Activated CD4-positive, alpha-beta T cell treated with anti-CD3 and anti-CD28 coated beads for 4 hours (primary cell): ENCODE data around the gene CIB4.

Experiments used
- DNase-seq, 2 donors: peaks; one replicate each; pipeline ENCODE4 v3.0.0-alpha.2; 2020

The CIB4 gene

DNA sequence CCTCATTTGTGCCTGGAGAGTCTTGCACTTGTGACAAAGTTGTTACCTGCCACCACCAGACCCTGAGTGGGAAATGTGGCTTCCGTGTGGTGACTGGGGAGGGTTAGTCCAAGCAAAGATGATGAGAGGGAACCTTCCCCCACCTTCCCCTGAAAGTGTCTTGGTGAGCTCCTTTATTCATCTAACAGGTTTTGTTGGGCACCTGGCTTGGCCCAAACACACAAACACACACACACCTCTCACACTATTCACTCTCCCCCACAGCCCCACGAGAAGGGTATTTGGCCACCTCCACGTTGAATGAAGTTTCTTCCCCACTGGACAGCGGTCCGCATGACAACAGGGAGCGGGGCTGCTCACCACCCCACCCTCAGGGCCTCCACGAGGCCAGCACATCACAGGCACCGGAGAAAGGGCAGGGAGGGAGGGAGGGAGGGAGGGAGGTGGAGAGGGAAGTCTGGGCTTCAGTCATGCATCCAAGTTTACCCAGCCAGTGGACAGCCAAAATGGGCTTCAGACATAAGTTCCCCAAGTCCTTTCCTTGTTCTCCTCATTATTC, 1.4 kb downstream of the CIB4 start:
- DNase-seq = no peak

- no peak for DNase-seq
Measured at GRCh38 chr2:26637811-26638310, 3.3 kb downstream of the CIB4 start.

DNA sequence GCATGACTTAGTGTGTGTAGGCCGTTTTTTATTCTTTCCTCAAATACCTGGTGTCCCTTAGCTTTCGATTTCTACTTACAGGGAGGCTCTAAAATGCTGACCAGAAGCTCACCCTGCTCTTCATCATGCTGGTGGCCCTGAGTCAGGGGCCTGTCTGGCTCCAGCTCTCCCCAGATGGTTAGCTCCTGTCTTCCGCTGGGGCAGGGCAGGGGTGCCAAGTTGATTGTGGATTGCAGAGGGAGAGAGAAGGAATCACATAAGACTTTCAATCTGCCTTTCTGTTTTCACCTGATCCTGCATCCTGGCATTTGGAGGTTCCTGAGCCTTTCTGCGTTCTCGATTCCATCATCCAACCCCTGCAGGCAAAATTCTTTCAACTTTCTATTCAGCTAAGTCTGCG, 4.2 kb downstream of the CIB4 start:
- DNase-seq = no peak

DNA sequence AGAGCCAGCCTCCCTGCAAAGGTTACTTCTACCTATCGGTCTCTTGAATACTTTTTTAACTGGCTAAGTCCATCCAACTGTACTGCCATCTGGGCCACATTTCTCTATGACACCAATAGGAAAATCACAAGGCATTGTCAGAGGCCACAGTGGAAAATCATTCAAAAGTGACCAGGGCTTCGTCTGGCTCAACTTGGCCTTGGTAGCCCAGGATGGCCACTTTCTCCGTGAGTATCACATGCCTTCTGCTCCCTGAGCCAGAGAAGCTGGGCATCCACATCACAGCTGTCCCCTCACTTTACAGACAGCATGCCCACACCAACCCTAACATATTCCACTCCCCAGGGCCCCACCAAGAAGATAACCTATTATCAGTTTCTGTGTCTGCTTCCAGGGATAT, 5.8 kb downstream of the CIB4 start:
- no peak for DNase-seq

DNA sequence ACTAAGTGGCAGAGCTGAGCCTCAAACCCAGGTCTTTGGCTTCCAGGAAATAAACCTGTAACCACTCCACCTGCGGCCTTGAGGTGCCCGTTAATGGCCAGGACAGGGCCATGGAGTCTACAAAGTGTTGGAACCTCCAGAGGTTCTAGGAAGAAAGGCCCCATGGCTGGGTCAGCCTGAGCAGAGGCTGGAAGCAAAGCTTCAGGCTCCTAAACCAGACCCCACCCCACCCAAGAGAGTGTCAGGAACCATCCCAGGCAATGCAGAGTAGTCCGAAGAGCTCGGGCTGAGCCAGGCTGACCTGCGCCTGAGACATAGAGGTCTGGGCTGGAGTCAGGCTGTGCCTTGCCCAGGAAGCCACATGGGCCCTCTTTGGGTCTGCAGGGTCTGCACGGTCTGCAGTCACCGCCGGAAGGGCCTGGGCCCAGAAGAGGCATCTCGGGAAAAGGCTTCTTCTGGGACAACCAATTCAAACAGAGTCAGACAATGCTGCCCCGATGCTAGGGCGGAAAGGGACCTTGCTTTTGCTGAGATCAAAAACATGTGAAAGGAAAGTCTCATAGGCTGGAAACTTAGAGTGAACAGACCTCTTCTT, 6.4 kb downstream of the CIB4 start:
- DNase-seq = no peak

GRCh38 chr2:26633993-26634595, 7.1 kb downstream of the CIB4 start:
- no peak for DNase-seq

DNA sequence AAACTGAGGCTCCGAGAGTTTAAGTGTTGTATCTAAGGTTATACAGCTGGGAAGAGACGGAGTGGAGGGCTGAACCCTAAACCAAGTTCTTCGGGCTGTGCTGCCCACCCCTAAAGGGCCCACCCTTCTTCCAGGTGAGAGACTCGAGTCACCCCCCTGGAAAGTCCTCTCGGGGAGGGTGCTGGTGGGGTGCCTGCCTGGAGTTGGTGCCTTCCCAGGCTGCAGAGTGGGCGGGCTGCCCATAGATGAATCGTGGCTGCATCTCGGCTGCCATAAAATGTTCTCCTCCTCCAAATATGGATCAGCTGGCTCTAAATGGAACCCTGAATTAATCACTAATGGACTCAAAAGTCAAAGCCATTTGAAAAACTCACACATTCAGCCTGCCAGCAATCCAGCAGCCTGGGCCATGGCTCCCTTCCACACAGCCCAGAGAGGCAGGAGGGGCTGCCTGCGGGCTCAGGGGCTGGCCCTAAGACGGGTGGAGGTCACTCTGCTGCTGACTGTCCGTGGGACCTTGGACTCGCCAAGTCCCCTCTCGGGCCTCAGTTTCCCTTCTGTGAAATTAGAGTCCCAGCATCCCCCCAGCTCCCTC, 7.7 kb downstream of the CIB4 start:
- no peak for DNase-seq

DNA sequence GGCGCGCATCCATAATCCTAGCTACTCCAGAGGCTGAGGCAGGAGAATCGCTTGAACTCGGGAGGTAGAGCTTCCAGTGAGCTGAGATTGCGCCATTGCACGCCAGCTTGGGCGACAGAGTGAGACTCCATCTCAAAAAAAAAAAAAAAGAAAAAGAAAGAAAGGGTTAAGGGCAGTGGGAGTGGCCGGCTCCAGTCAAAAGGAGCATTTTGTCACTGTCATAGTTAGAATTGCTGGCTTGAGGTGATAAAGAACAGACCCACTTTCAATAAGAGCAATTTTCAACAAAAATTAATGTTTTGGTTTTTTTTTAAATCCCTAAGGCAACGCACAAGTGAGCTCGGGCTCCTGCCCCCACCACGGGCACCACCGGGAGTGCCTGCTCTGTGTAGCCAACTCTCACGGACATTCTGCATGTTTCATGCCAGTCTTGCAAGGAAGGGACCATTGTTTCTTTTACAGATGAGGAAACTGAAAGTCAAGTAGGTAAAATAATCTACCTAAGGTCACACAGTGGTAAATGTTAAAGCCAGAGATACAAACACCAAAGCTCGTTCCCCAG, 8.5 kb downstream of the CIB4 start:
- no peak for DNase-seq

GRCh38 chr2:26631401-26632170, 9.6 kb downstream of the CIB4 start:
- DNase-seq = no peak

DNA sequence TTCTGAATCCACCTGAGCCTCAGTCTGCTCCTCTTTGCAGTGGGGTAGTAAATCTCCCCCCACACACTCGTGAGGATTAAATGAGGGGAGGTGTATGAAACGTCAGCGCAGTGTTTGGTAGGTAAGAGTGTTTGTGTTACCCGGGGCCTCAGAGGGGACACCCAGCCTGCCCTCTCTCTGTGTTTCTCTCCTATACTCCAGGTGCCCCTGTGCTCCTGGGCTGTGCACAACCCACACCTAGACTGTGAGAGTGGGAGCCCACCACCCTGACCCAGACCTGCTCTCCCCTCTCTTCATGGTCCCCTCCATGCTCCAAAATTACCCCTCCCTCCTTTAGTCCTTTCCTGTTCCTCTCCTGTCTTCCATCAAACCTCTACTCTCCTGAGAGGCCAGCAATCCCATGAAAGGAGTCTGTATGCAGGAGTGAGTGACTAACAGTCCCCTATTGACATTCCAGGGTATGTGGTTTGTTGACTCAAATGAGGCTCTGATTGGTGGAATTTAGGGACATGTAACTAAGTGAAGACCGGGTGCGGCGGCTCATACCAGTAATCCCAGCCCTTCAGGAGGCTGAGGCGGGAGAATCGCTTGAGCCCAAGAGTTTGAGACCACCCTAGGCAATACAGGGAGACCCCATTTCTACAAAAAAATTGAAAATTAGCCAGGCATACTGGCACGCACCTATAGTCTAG, 10.4 kb downstream of the CIB4 start:
- DNase-seq = no peak

DNA sequence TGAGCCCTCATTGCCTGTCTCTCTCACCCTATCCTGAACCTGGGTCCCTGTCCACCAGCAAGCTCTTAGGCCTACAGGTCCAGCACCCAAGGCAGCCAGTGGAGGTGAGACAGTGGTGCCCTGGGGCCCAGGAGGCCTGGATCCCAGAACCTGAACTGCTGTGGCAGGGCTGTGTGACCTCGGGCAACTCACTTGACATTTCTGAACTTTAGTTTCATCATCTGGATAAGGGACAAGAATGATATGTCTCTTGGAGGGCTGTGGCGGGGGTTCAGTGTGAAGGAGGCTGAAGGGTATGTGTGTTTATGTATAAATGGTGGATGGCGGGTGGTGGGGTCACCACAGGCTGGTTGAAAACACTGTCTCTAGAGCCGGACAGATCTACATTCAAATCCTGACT, 10.9 kb downstream of the CIB4 start:
- DNase-seq = no peak

GRCh38 chr2:26629751-26630150, 11.4 kb downstream of the CIB4 start:
- no peak for DNase-seq

DNA sequence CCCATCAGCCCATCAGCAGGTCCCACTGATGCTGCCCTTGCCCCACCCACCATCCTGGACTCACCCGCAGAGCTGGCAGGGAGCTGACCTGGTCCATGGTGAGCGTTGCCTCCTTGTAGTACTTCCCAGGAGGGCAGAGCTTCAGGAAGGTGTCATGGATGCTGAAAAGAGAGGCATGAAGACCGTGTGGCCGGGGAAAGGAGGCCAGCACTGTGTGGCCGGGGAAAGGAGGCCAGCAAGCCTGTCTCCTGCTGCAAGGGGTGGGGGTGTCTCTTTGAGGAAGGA, 11.9 kb downstream of the CIB4 start:
- no peak for DNase-seq

DNA sequence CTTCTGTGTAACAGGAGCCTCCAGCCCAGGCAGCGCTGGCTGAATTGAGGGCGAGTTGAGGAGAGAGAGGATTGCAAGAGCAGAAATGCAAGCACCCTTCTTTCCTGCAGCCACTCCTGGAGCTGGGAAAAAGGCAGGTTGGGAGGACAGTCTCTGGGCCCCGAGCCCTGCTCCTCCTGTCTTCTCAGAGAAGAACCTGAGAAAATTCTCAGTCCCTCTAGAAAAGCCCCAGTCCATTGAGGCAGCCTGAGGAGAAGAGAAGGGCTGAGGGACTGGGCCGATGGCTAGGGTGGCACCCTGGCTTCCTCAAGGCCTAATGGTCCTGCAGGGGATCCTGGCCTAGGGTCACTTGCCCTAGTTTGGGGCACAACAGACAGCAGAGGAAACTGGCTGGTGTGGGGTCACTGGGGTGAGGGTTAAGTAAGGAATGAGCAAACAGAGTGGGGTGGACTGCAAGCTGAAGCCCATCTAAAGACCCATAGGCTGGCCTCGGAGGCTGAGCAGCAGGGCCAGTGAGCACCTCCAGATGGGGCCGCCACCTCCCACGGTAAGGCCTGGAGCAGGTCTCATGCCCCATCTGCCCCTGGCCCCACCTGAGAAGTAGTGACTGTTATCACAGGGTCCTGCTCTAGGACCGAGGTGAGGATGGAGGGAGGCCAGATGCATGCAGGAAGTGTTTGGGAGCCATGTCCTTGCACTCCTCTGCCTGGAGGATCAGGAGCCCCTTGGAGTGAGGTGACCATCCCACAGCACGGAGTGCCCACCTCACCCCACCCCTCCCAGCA, 12.4 kb downstream of the CIB4 start:
- no peak for DNase-seq

DNA sequence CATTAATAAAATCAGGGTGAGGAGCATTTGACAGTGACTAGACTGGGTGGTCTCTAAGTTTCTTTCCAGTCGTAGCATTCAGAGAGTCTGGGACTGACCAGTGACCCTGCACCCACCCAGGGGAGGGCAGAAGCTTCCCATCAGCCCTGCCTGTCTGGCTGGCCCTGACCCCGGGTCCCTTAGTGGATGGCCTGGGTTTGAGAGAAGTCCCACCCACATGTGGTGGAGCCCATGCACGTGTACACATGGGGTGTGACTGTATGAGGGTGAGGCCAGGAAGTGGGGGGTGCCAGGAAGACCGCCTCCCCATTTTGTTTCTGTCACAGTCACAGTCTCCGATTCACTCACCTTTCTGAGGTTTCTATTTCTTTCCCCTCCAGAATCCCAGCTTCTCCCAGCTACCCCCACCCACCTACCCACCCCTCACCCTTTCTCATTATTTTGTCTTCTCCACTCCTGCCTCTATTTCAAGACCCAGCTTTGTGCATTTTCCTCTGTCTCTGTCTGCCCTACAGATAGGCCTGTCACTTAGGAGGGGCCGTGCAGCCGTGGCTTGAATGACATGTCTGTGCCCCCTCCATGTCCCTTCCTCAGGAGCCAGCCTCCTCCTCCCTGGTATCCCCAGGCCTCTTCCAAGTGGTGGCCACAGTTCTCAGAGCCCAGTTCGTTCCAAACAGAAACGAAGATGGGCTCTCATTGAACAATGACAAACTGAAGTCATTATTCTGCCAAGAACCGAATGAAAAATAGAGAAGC, 13.6 kb downstream of the CIB4 start:
- no peak for DNase-seq

GRCh38 chr2:26626606-26627005, 14.6 kb downstream of the CIB4 start:
- DNase-seq = no peak

DNA sequence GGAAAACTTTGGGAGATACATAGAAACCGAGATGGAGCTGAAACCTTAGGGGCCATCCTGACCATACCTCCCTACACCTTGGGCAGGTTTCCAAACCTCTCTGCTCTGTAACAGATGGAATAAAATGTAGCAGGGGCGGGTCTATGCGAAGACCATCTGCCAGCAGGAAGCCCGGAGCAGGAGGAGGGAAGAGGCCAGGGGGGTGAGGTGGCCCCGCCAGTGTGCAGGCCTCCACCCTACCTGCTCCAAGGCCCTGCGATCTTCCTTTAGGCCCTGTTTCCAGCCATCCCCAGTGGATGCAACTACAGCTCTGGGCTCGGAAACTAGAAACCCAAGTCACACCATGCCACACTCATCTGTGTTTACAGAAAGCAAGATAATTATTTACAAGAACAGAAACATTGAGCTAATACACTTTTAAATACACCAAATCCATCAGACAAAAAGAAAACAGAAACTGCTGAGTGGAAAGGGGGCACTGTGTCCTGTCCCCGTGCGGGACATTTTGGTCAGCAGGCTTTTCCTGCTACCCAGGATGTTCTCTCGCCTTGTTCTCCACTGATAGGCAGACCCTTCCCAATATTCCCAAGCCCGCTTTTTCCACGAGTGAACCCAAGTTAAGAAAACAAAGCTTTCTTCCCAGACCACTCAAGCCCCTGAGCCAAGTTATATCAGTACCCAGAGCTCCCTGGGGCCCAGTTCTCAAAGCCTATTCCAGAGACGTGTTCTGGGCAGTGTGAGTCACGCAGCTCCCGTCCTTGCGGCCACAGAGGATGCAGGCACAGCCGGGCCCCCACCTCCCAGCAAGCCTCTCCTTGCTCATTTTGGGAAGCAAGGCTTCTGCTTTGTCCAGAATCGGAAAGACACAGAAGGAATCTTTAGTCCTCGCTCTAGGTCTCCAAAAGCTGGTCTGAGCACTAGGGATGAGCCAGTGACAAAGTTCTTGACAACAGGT, 17.3 kb downstream of the CIB4 start:
- DNase-seq = no peak

DNA sequence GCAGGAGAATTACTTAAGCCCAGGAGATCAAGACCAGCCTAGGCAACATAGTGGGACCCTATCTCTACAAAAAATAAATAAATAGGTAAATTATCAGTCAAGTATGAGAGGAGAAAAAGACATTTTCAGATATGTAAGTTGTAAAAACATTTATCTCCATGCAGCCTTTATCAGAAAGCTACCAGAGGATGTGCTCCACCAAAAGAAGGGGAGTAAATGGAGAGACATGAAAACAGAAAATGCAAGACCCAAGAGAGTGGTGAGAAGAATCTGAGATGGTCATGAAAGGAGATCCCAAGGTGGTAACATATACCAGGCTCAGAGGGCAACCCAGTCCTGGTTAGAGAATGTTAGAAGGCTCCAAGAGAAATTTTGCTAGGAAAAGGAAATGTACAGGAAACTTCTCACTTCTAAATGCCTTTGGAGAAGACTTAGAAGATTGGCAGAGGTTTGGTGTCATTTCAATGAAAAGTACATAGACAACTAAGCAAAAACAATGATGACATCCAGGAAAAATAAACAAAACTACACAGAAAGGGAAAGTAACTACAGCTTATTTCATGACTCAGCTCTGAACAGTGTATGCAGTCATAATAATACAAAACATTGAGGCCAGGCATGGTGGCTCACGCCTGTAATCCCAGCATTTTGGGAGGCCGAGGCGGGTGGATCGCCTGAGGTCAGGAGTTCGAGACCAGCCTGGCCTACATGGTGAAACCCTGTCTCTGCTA, 19.5 kb downstream of the CIB4 start:
- no peak for DNase-seq

- no peak for DNase-seq
Measured at GRCh38 chr2:26620031-26620605, 21.0 kb downstream of the CIB4 start.
